Activated CD4-positive, alpha-beta T cell treated with anti-CD3 and anti-CD28 coated beads, Interleukin-2, amount 10 ng/mL, durations not matched to agents 24 days and 14 days (primary cell): ENCODE measurements around the gene ITGBL1. TPM values are rescaled to one million over a fixed set of nuclear protein-coding genes. Genes with fewer than 3 reads are reported as not detected.

ENCODE experiments used
- DNase-seq: peaks from one replicate; pipeline ENCODE4 v3.0.0; 2022
- H3K27ac Mint-ChIP-seq: one replicate; pipeline ENCODE4 v1.8.0; 2022; ENCODE audit warnings: mild to moderate bottlenecking, mixed read lengths
- H3K27me3 Mint-ChIP-seq: one replicate; pipeline ENCODE4 v1.8.0; 2022; ENCODE audit warnings: mixed read lengths
- H3K36me3 Mint-ChIP-seq: one replicate; pipeline ENCODE4 v1.8.0; 2022; ENCODE audit warnings: low read depth, mild to moderate bottlenecking, mixed read lengths
- H3K4me1 Mint-ChIP-seq: one replicate; pipeline ENCODE4 v1.8.0; 2021; ENCODE audit warnings: mixed read lengths
- H3K4me3 Mint-ChIP-seq: one replicate; pipeline ENCODE4 v1.8.0; 2022; ENCODE audit warnings: mild to moderate bottlenecking, moderate library complexity, mixed read lengths
- H3K9me3 Mint-ChIP-seq: one replicate; pipeline ENCODE4 v1.8.0; 2021; ENCODE audit warnings: mixed read lengths
- intact Hi-C: fragments of 100-400 bp; cut with micrococcal nuclease; formaldehyde crosslinking; loops from one replicate; pipeline ENCODE4 v1.15.1; 2023
- total RNA-seq: library from RNA; stranded (reverse); gene quantifications from 2 replicates; pipeline ENCODE4 v1.2.3, GENCODE V29; 2022

ITGBL1 gene
- total RNA-seq, 1 donor from 2014 or later = not detected

- Mint-ChIP-seq H3K9me3 (no peaks in the 10 kb centered on the region), H3K27me3 (peaks cover 4% of the 10 kb centered on the region), H3K4me1 (no peaks in the 10 kb centered on the region), H3K27ac (no peak overlapping the region), H3K4me3 (no peak overlapping the region), H3K36me3 (no peaks in the 10 kb centered on the region)
- intact Hi-C loops = no loop called here
- DNase-seq = no peak
Observed at GRCh38 chr13:101575581-101575980, 123.1 kb downstream of the ITGBL1 start.

GRCh38 chr13:101576455-101576854 is 124.0 kb downstream of the ITGBL1 start:
- intact Hi-C loops = no loop called here
- Mint-ChIP-seq H3K4me3 (no peak overlapping the region), H3K36me3 (no peaks in the 10 kb centered on the region)

GRCh38 chr13:101576977-101577376 is 124.5 kb downstream of the ITGBL1 start:
- Mint-ChIP-seq H3K27me3 (peaks cover 4% of the 10 kb centered on the region), H3K27ac (no peak overlapping the region), H3K4me3 (no peak overlapping the region), H3K36me3 (no peaks in the 10 kb centered on the region), H3K4me1 (no peaks in the 10 kb centered on the region), H3K9me3 (no peaks in the 10 kb centered on the region)
- DNase-seq = no peak
- intact Hi-C loops = no loop called here

More at GRCh38 chr13:101576455-101576854, 124.0 kb downstream of the ITGBL1 start:
- DNase-seq = no peak
- H3K27me3 Mint-ChIP-seq = peaks cover 4% of the 10 kb centered on the region
- no peak overlapping the region for H3K27ac Mint-ChIP-seq
- H3K9me3 Mint-ChIP-seq = no peaks in the 10 kb centered on the region
- H3K4me1 Mint-ChIP-seq = no peaks in the 10 kb centered on the region

GRCh38 chr13:101579281-101579802 is 126.9 kb downstream of the ITGBL1 start:
- H3K27ac Mint-ChIP-seq = no peak overlapping the region

GRCh38 chr13:101584331-101584730 is 131.9 kb downstream of the ITGBL1 start:
- Mint-ChIP-seq H3K27me3 (no peaks in the 10 kb centered on the region), H3K36me3 (no peaks in the 10 kb centered on the region), H3K9me3 (no peaks in the 10 kb centered on the region), H3K27ac (no peak overlapping the region), H3K4me3 (no peak overlapping the region), H3K4me1 (no peaks in the 10 kb centered on the region)
- no peak for DNase-seq
- intact Hi-C loops = no loop called here

More at GRCh38 chr13:101579281-101579802, 126.9 kb downstream of the ITGBL1 start:
- Mint-ChIP-seq H3K27me3 (peaks cover 4% of the 10 kb centered on the region), H3K4me3 (no peak overlapping the region), H3K36me3 (no peaks in the 10 kb centered on the region), H3K9me3 (no peaks in the 10 kb centered on the region), H3K4me1 (no peaks in the 10 kb centered on the region)
- no peak for DNase-seq
- intact Hi-C loops = no loop called here

GRCh38 chr13:101590479-101590878 is 138.0 kb downstream of the ITGBL1 start:
- Mint-ChIP-seq H3K27me3 (no peaks in the 10 kb centered on the region), H3K36me3 (no peaks in the 10 kb centered on the region), H3K9me3 (peaks cover 4% of the 10 kb centered on the region), H3K4me3 (no peak overlapping the region), H3K27ac (no peak overlapping the region), H3K4me1 (no peaks in the 10 kb centered on the region)
- intact Hi-C loops = no loop called here
- no peak for DNase-seq

GRCh38 chr13:101594936-101595335 is 142.5 kb downstream of the ITGBL1 start:
- Mint-ChIP-seq H3K4me3 (no peak overlapping the region), H3K27ac (no peak overlapping the region), H3K4me1 (no peaks in the 10 kb centered on the region), H3K36me3 (no peaks in the 10 kb centered on the region), H3K9me3 (peaks cover 4% of the 10 kb centered on the region), H3K27me3 (no peaks in the 10 kb centered on the region)
- intact Hi-C loops = no loop called here
- no peak for DNase-seq

GRCh38 chr13:101596803-101597202 is 144.3 kb downstream of the ITGBL1 start:
- Mint-ChIP-seq H3K9me3 (peaks cover 4% of the 10 kb centered on the region), H3K4me3 (no peak overlapping the region), H3K27me3 (no peaks in the 10 kb centered on the region), H3K27ac (no peak overlapping the region), H3K36me3 (no peaks in the 10 kb centered on the region), H3K4me1 (no peaks in the 10 kb centered on the region)
- intact Hi-C loops = no loop called here
- no peak for DNase-seq

GRCh38 chr13:101611491-101612475 is 159.3 kb downstream of the ITGBL1 start:
- H3K27me3 Mint-ChIP-seq = peaks cover 18% of the 10 kb centered on the region
- no peak overlapping the region for H3K4me3 Mint-ChIP-seq
- DNase-seq = no peak
- no peaks in the 10 kb centered on the region for H3K36me3 Mint-ChIP-seq
- H3K4me1 Mint-ChIP-seq = no peaks in the 10 kb centered on the region
- intact Hi-C loops = no loop called here
- H3K27ac Mint-ChIP-seq = no peak overlapping the region
- H3K9me3 Mint-ChIP-seq = no peaks in the 10 kb centered on the region

GRCh38 chr13:101612735-101613134 is 160.3 kb downstream of the ITGBL1 start:
- no peak overlapping the region for H3K4me3 Mint-ChIP-seq
- no peaks in the 10 kb centered on the region for H3K36me3 Mint-ChIP-seq
- intact Hi-C loops = no loop called here
- DNase-seq = no peak
- H3K27me3 Mint-ChIP-seq = peaks cover 18% of the 10 kb centered on the region
- no peak overlapping the region for H3K27ac Mint-ChIP-seq
- H3K9me3 Mint-ChIP-seq = no peaks in the 10 kb centered on the region
- no peaks in the 10 kb centered on the region for H3K4me1 Mint-ChIP-seq

- Mint-ChIP-seq H3K9me3 (no peaks in the 10 kb centered on the region), H3K36me3 (no peaks in the 10 kb centered on the region), H3K27me3 (peaks cover 18% of the 10 kb centered on the region), H3K4me3 (no peak overlapping the region), H3K4me1 (no peaks in the 10 kb centered on the region), H3K27ac (no peak overlapping the region)
- DNase-seq = no peak
- intact Hi-C loops = no loop called here
Observed at GRCh38 chr13:101614491-101614890, 162.0 kb downstream of the ITGBL1 start.

- H3K27ac Mint-ChIP-seq = no peak overlapping the region
- intact Hi-C loops = no loop called here
Observed at GRCh38 chr13:101618440-101619187, 166.1 kb downstream of the ITGBL1 start.

GRCh38 chr13:101621099-101621498 is 168.6 kb downstream of the ITGBL1 start:
- Mint-ChIP-seq H3K4me1 (peaks cover 10% of the 10 kb centered on the region), H3K9me3 (no peaks in the 10 kb centered on the region), H3K36me3 (no peaks in the 10 kb centered on the region), H3K27ac (no peak overlapping the region), H3K27me3 (peaks cover 12% of the 10 kb centered on the region), H3K4me3 (no peak overlapping the region)
- intact Hi-C loops = loop anchor here (10.0 kb wide), 1 partner anchor 96 kb away; no protein-coding TSS in a partner anchor
- no peak for DNase-seq

More at GRCh38 chr13:101618440-101619187, 166.1 kb downstream of the ITGBL1 start:
- Mint-ChIP-seq H3K4me3 (no peak overlapping the region), H3K36me3 (no peaks in the 10 kb centered on the region), H3K4me1 (no peaks in the 10 kb centered on the region), H3K9me3 (no peaks in the 10 kb centered on the region), H3K27me3 (peaks cover 17% of the 10 kb centered on the region)
- no peak for DNase-seq
